HepG2 (cell line): Measurements from ENCODE around the gene DRD1. TPM values are rescaled to one million over a fixed set of nuclear protein-coding genes. Genes with fewer than 3 reads are reported as not detected.

Experiments
- ATF7-NPFF ChIP-seq: sonication (generic); formaldehyde crosslinking; IDR thresholded peaks from 2 replicates; pipeline ENCODE4 v1.8.1; 2023; ENCODE audit warnings: mild to moderate bottlenecking, low read depth, missing genetic modification reagents, moderate library complexity
- ESRRA ChIP-seq: sonication (generic); formaldehyde crosslinking; IDR thresholded peaks from 2 replicates; pipeline ENCODE4 v1.5.1; 2020; ENCODE audit warnings: mild to moderate bottlenecking, low read depth, missing genetic modification reagents
- ETV5 ChIP-seq: IDR thresholded peaks from 2 replicates; pipeline ENCODE4 v1.6.1; 2018; ENCODE audit warnings: missing biosample characterization, missing genetic modification reagents, inconsistent platforms, borderline replicate concordance
- FOXK1 ChIP-seq: sonication (generic); formaldehyde crosslinking; IDR thresholded peaks from 2 replicates; pipeline ENCODE4 v1.4.0; 2020; ENCODE audit warnings: low read depth, missing genetic modification reagents, borderline replicate concordance
- GLI4 ChIP-seq: sonication (generic); formaldehyde crosslinking; IDR thresholded peaks from 2 replicates; pipeline ENCODE4 v1.5.1; 2020; ENCODE audit warnings: missing genetic modification reagents, mild to moderate bottlenecking, moderate library complexity, borderline replicate concordance
- HMGA1 ChIP-seq: sonication (generic); formaldehyde crosslinking; conservative IDR thresholded peaks from 2 replicates; pipeline ENCODE4 v1.4.0; 2020; ENCODE audit warnings: missing genetic modification reagents
- MXD4 ChIP-seq: IDR thresholded peaks from 2 replicates; pipeline ENCODE4 v1.6.1; 2016; ENCODE audit warnings: mild to moderate bottlenecking, missing biosample characterization, missing genetic modification reagents
- PITX1 ChIP-seq: sonication (generic); formaldehyde crosslinking; IDR thresholded peaks from 2 replicates; pipeline ENCODE4 v1.5.1; 2020; ENCODE audit warnings: mild to moderate bottlenecking, missing genetic modification reagents
- SAP130 ChIP-seq: IDR thresholded peaks from 2 replicates; pipeline ENCODE4 v1.6.1; 2016; ENCODE audit warnings: low read depth
- ZFP41 ChIP-seq: sonication (generic); formaldehyde crosslinking; IDR thresholded peaks from 2 replicates; pipeline ENCODE4 v1.4.0; 2020; ENCODE audit warnings: mild to moderate bottlenecking, missing genetic modification reagents, borderline replicate concordance
- ZNF34 ChIP-seq: sonication (generic); formaldehyde crosslinking; IDR thresholded peaks from 2 replicates; pipeline ENCODE4 v1.4.0; 2020; ENCODE audit warnings: mild to moderate bottlenecking, missing genetic modification reagents, borderline replicate concordance
- ZNF737 ChIP-seq: sonication (generic); formaldehyde crosslinking; IDR thresholded peaks from 2 replicates; pipeline ENCODE4 v1.5.0; 2020; ENCODE audit warnings: missing genetic modification reagents, mild to moderate bottlenecking, borderline replicate concordance
- ZNF776 ChIP-seq: sonication (generic); formaldehyde crosslinking; IDR thresholded peaks from 2 replicates; pipeline ENCODE4 v1.4.0; 2020; ENCODE audit warnings: mild to moderate bottlenecking, missing genetic modification reagents
- polyA plus RNA-seq, 8 experiments: library from polyadenylated mRNA; depleted of rRNA in 3 of 8; stranded (reverse) in 7 of 8; unstranded in 1 of 8; fragments of >200 nt; fragmentation: Illumina TruSeq in 4 of 8; extraction: Trizol in 4 of 8; gene quantifications; 2 replicates each; pipeline versions ENCODE4 v1.2.1 to v1.2.3, GENCODE V29; 2011 to 2016; ENCODE audit warnings: low read depth in 4 of 8, missing spikeins in 1 of 8, mixed read lengths in 1 of 8; ENCODE audit not compliant: insufficient read depth in 1 of 8
- total RNA-seq, 5 experiments: library from RNA; depleted of rRNA; stranded (reverse); fragments of >200 nt; fragmentation: Illumina TruSeq; extraction: Trizol; gene quantifications; 2 replicates each; pipeline ENCODE4 v1.2.3, GENCODE V29; 2016; ENCODE audit warnings: low read depth in 1 of 5
- TF ChIP-seq, protein P1 (sequence below), 2 experiments: sonication (generic) in 1 of 2; formaldehyde crosslinking in 1 of 2; IDR thresholded peaks; 2 replicates each; pipeline versions ENCODE4 v1.6.1 to v1.9.0; 2014 to 2022; ENCODE audit warnings: antibody characterized with exemption in 1 of 2, borderline replicate concordance in 1 of 2, inconsistent platforms in 1 of 2, low read depth in 1 of 2, missing genetic modification reagents in 1 of 2
- TF ChIP-seq, protein P2 (sequence below): sonication (generic); formaldehyde crosslinking; IDR thresholded peaks from 2 replicates; pipeline ENCODE4 v1.5.1; 2020; ENCODE audit warnings: mild to moderate bottlenecking, moderate library complexity, missing genetic modification reagents
- TF ChIP-seq, protein P3 (sequence below): sonication (generic); formaldehyde crosslinking; IDR thresholded peaks from 2 replicates; pipeline ENCODE4 v1.4.0; 2020; ENCODE audit warnings: missing genetic modification reagents, borderline replicate concordance

DRD1 gene
- total and polyA plus RNA-seq, 2 of the 13 experiments (the other 11 are each of a cell fraction or from before 2014, with no cell fraction given) = not detected

DNA sequence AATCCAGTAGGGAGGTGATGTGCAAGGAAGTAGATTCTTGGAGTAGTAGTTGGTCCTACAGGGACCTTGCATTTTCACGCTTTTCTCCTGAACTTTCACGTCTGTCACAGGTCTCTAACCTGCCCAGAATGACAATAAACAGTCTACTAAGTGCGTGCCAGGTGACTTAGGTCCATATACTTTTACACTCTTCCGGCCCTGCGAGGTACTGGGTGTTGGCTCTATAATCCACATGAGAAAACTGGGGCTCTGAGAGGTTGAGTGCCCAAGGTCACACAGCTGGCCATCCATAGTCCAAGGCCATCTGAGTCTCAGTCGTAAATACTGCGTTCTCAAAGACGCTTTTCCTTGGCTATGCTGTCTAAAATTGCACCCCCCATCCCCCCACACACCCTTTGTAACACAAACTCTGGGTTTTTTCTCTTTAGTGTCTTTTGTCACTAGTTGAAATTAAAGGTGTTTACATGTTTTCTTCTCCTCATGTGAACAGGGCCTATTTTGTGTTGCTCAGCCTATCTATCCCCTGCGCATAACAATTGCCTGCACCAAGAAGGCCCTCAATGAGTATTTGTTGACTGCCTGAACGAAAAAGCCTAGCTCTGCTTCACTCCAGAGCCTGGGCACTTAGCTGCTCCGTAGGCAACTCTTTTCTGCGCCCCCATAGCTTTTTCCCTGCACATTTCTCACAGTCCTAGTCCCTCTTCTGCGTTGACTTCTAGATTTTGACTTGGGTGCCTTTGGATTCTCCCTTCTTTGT, 35.3 kb upstream of the DRD1 start (continued):
- TF ChIP-seq, protein P1, sequence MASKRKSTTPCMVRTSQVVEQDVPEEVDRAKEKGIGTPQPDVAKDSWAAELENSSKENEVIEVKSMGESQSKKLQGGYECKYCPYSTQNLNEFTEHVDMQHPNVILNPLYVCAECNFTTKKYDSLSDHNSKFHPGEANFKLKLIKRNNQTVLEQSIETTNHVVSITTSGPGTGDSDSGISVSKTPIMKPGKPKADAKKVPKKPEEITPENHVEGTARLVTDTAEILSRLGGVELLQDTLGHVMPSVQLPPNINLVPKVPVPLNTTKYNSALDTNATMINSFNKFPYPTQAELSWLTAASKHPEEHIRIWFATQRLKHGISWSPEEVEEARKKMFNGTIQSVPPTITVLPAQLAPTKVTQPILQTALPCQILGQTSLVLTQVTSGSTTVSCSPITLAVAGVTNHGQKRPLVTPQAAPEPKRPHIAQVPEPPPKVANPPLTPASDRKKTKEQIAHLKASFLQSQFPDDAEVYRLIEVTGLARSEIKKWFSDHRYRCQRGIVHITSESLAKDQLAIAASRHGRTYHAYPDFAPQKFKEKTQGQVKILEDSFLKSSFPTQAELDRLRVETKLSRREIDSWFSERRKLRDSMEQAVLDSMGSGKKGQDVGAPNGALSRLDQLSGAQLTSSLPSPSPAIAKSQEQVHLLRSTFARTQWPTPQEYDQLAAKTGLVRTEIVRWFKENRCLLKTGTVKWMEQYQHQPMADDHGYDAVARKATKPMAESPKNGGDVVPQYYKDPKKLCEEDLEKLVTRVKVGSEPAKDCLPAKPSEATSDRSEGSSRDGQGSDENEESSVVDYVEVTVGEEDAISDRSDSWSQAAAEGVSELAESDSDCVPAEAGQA (IDR thresholded peaks at IDR 0.05; ENCODE audit: low read depth) = no peak
- TF ChIP-seq, protein P1 (CRISPR knock-in tag; IDR thresholded peaks at IDR 0.05; ENCODE audit: borderline replicate concordance) = no peak
- TF ChIP-seq MXD4 = 0 out of 2 replicates have a peak, but pooled peaks have one; percentile 23
- no peak for TF ChIP-seq ZNF737
- no peak for TF ChIP-seq ZNF776 (CRISPR knock-in tag)
- TF ChIP-seq ATF7-NPFF = no peak
- TF ChIP-seq, protein P2, sequence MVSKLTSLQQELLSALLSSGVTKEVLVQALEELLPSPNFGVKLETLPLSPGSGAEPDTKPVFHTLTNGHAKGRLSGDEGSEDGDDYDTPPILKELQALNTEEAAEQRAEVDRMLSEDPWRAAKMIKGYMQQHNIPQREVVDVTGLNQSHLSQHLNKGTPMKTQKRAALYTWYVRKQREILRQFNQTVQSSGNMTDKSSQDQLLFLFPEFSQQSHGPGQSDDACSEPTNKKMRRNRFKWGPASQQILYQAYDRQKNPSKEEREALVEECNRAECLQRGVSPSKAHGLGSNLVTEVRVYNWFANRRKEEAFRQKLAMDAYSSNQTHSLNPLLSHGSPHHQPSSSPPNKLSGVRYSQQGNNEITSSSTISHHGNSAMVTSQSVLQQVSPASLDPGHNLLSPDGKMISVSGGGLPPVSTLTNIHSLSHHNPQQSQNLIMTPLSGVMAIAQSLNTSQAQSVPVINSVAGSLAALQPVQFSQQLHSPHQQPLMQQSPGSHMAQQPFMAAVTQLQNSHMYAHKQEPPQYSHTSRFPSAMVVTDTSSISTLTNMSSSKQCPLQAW (CRISPR knock-in tag) = peak; percentile 14; the same call in 1 of the 2 replicates
- TF ChIP-seq SAP130 (CRISPR knock-in tag) = peak; percentile 57
- no peak for TF ChIP-seq ZNF34
- TF ChIP-seq PITX1 = 0 out of 2 replicates have a peak, but pooled peaks have one; percentile 16
- TF ChIP-seq ESRRA (CRISPR knock-in tag) = peak; percentile 92
- TF ChIP-seq FOXK1 (CRISPR knock-in tag) = peak; percentile 12; the same call in 1 of the 2 replicates
- TF ChIP-seq, protein P3, sequence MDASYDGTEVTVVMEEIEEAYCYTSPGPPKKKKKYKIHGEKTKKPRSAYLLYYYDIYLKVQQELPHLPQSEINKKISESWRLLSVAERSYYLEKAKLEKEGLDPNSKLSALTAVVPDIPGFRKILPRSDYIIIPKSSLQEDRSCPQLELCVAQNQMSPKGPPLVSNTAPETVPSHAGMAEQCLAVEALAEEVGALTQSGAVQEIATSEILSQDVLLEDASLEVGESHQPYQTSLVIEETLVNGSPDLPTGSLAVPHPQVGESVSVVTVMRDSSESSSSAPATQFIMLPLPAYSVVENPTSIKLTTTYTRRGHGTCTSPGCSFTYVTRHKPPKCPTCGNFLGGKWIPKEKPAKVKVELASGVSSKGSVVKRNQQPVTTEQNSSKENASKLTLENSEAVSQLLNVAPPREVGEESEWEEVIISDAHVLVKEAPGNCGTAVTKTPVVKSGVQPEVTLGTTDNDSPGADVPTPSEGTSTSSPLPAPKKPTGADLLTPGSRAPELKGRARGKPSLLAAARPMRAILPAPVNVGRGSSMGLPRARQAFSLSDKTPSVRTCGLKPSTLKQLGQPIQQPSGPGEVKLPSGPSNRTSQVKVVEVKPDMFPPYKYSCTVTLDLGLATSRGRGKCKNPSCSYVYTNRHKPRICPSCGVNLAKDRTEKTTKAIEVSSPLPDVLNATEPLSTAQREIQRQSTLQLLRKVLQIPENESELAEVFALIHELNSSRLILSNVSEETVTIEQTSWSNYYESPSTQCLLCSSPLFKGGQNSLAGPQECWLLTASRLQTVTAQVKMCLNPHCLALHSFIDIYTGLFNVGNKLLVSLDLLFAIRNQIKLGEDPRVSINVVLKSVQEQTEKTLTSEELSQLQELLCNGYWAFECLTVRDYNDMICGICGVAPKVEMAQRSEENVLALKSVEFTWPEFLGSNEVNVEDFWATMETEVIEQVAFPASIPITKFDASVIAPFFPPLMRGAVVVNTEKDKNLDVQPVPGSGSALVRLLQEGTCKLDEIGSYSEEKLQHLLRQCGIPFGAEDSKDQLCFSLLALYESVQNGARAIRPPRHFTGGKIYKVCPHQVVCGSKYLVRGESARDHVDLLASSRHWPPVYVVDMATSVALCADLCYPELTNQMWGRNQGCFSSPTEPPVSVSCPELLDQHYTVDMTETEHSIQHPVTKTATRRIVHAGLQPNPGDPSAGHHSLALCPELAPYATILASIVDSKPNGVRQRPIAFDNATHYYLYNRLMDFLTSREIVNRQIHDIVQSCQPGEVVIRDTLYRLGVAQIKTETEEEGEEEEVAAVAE = 0 out of 2 replicates have a peak, but pooled peaks have one; percentile 16
- TF ChIP-seq HMGA1 (CRISPR knock-in tag) = no peak
- TF ChIP-seq ETV5 (CRISPR knock-in tag) = no peak; the same call in 1 of the 2 replicates
- peak; percentile 15; the same call in 1 of the 2 replicates for TF ChIP-seq GLI4
- TF ChIP-seq ZFP41 (CRISPR knock-in tag) = no peak
